Left ventricle myocardium superior (tissue), 1 donor: Measurements from ENCODE around the gene AHDC1. TPM values are rescaled to one million over a fixed set of nuclear protein-coding genes. Genes with fewer than 3 reads are reported as not detected.

ENCODE experiments used
- ATAC-seq: fragments of 200-7000 bp; cut with Tn5 transposase; one replicate; pipeline ENCODE4 v1.9.1; 2020; ENCODE audit warnings: mild to moderate bottlenecking, moderate library complexity
- DNase-seq: peaks from one replicate; pipeline ENCODE4 v3.0.0-alpha.2; 2020
- intact Hi-C: fragments of 100-400 bp; cut with micrococcal nuclease; formaldehyde crosslinking; loops from one replicate; pipeline ENCODE4 v1.11.0; 2022
- total RNA-seq: library from RNA; stranded (reverse); fragmentation: NEBNext Ultra II Directional; extraction: Animal tissue kit (Norgen Biotek cat#: 25700); gene quantifications from one replicate; pipeline ENCODE4 v1.2.1, GENCODE V29; 2021
- donor health status: DM: no; HTN: yes; CAD: no; lungs with severe emphysema.

AHDC1 gene
- total RNA-seq, 1 donor from 2014 or later = 42.8 TPM

- DNase-seq (no peak), ATAC-seq (no peak)
- intact Hi-C loops = loop anchor here (10.0 kb wide), 1 partner anchor 53 kb away; no protein-coding TSS in a partner anchor
Observed at GRCh38 chr1:27487966-27488884, 115.7 kb downstream of the AHDC1 start.

GRCh38 chr1:27485363-27485762, 118.6 kb downstream of the AHDC1 start:
- ATAC-seq = no peak
- DNase-seq = no peak
- intact Hi-C loops = loop anchor here (10.0 kb wide), 1 partner anchor 51 kb away; no protein-coding TSS in a partner anchor

Other genes with a start within 250 kb of the AHDC1 start
- gene MAP3K6, start 237.2 kb downstream of the AHDC1 start, total RNA-seq = 46.6 TPM
- 19.3 TPM for gene FCN3, start 229.3 kb downstream of the AHDC1 start, total RNA-seq
- gene CD164L2, start 220.8 kb downstream of the AHDC1 start, total RNA-seq = not detected
- gene GPR3, start 211.5 kb downstream of the AHDC1 start, total RNA-seq = 0.12 TPM
- 59.1 TPM for gene WASF2, start 114.0 kb downstream of the AHDC1 start, total RNA-seq
- gene FGR, start 31.0 kb upstream of the AHDC1 start, total RNA-seq = 4.7 TPM
- 34.5 TPM for gene IFI6, start 68.0 kb upstream of the AHDC1 start, total RNA-seq
- 12.3 TPM for gene FAM76A, start 121.8 kb upstream of the AHDC1 start, total RNA-seq
- gene STX12, start 169.1 kb upstream of the AHDC1 start, total RNA-seq = 23.7 TPM
- 25.8 TPM for gene PPP1R8, start 226.6 kb upstream of the AHDC1 start, total RNA-seq